ENCODE results near the gene DLL4. TPM values are rescaled to one million over a fixed set of nuclear protein-coding genes. Genes with fewer than 3 reads are reported as not detected.

Gene DLL4
- total RNA-seq, 1 donor from 2014 or later, result 11.5 TPM

DNA sequence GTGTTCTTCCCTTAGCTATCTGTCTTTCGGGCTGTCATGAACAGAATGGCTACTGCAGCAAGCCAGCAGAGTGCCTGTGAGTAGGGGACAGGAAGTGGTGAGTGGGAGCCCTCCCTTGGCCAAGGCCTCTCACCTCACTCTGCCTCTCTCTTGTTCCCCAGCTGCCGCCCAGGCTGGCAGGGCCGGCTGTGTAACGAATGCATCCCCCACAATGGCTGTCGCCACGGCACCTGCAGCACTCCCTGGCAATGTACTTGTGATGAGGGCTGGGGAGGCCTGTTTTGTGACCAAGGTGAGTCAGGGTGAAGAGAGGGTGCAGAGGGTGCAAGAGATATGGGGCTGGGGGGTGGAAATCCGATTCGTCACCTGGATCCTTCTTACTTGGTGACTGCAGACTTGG lies 3.0 kb downstream of the DLL4 start:
- peak overlapping the region; percentile 70 to 78 (median 77) for H3K4me3 ChIP-seq (ENCODE audit: low read length in 3 of 3)
- peak overlapping the region; percentile 71 for H3K27ac ChIP-seq (ENCODE audit: low read depth, low read length)
- H3K27me3 ChIP-seq (ENCODE audit: control insufficient read depth in 3 of 3, insufficient read depth in 3 of 3, low read length in 3 of 3), result peaks cover 49 to 56% (median 50%) of the 10 kb centered on the region in 3 donors
- peaks cover 0 to 10% (median 4%) of the 10 kb centered on the region in 3 donors for H3K36me3 ChIP-seq (ENCODE audit: control insufficient read depth in 3 of 3, insufficient read depth in 3 of 3, low read length in 3 of 3)
- peak overlapping the region in 2 of 3 donors; percentile 32 to 77 for H3K9ac ChIP-seq (ENCODE audit: low read depth in 1 of 3, low read length in 3 of 3)
- peaks cover 31 to 69% (median 62%) of the 10 kb centered on the region in 3 donors for H3K4me1 ChIP-seq (ENCODE audit: control insufficient read depth in 3 of 3, insufficient read depth in 3 of 3, low read length in 3 of 3)
- no peaks in the 10 kb centered on the region for H3K9me3 ChIP-seq (ENCODE audit: control insufficient read depth in 3 of 3, low read length in 3 of 3)

DNA sequence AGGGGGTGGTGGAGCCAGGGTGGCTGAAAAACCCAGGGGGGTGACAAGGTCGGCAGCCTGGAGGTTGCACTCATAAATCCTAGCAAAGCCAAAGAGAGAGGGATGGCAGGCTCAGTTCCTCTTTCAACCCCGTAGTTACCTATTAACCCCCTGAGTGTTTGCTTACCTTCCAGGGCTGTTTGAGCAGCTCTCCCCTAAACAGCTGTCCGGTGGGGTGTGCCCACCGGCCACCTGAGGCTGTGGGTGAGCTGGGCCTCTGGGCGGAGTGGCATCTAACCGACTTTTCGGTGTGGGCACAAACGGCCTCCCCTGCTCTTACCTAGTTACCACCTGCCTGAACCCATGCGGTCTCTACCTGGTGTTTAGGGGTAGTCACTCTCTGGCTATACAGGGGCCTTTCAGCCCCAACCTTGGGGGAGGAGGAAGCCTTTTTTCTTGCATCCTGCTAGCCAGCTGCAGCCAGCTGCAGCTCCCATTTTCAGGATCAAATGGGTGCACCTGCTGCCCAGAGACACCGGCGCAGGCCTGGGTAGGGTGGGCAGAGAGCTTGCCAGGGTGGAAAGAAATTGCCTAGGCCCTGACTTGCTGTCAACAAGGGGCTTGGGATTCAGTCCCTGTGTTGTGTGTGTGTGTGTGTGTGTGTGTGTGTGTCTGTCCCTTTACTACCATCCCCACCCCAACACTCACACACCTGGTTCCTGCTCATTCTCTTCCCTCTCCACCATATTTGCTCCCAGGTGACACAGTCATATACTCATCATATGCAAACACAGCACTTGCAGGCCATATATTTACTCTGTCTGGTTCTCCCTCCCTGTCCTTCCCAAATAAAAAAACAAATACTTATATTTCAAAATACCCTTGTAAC lies 3.7 kb downstream of the DLL4 start:
- H3K27me3 ChIP-seq (ENCODE audit: control insufficient read depth in 3 of 3, insufficient read depth in 3 of 3, low read length in 3 of 3), result peaks cover 46 to 50% (median 47%) of the 10 kb centered on the region in 3 donors
- no peaks in the 10 kb centered on the region for H3K9me3 ChIP-seq (ENCODE audit: control insufficient read depth in 3 of 3, low read length in 3 of 3)
- H3K4me3 ChIP-seq (ENCODE audit: low read length in 3 of 3), result peak overlapping the region in 2 of 3 donors; percentile 7 to 77
- H3K9ac ChIP-seq (ENCODE audit: low read depth in 1 of 3, low read length in 3 of 3), result peak overlapping the region in 1 of 3 donors; percentile 77
- H3K4me1 ChIP-seq (ENCODE audit: control insufficient read depth in 3 of 3, insufficient read depth in 3 of 3, low read length in 3 of 3), result peaks cover 38 to 76% (median 67%) of the 10 kb centered on the region in 3 donors
- peaks cover 0 to 10% (median 4%) of the 10 kb centered on the region in 3 donors for H3K36me3 ChIP-seq (ENCODE audit: control insufficient read depth in 3 of 3, insufficient read depth in 3 of 3, low read length in 3 of 3)
- H3K27ac ChIP-seq (ENCODE audit: low read depth, low read length), result no peak overlapping the region

DNA sequence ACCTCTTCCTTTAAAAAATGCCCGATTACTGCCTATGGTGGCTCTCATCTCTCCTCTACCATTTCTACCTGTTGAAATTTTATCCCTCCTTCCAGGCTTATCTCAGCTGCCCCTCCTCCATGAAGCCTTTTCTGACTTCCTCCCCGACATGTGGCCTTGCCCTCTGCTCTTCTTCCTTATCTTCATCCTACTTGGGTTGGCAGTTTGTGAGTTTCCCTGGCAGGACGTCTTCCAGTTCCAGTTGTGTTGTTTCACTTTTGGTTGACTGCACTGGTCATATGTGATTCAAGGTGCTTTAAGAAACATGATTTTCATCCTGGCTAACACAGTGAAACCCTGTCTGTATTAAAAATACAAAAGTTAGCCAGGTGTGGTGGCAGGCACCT lies 4.4 kb downstream of the DLL4 start:
- H3K4me1 ChIP-seq (ENCODE audit: control insufficient read depth in 3 of 3, insufficient read depth in 3 of 3, low read length in 3 of 3), result peaks cover 40 to 77% (median 72%) of the 10 kb centered on the region in 3 donors
- no peak overlapping the region for H3K4me3 ChIP-seq (ENCODE audit: low read length in 3 of 3)
- peaks cover 0 to 10% (median 4%) of the 10 kb centered on the region in 3 donors for H3K36me3 ChIP-seq (ENCODE audit: control insufficient read depth in 3 of 3, insufficient read depth in 3 of 3, low read length in 3 of 3)
- H3K9ac ChIP-seq (ENCODE audit: low read depth in 1 of 3, low read length in 3 of 3), result no peak overlapping the region
- no peak overlapping the region for H3K27ac ChIP-seq (ENCODE audit: low read depth, low read length)
- H3K9me3 ChIP-seq (ENCODE audit: control insufficient read depth in 3 of 3, low read length in 3 of 3), result no peaks in the 10 kb centered on the region
- H3K27me3 ChIP-seq (ENCODE audit: control insufficient read depth in 3 of 3, insufficient read depth in 3 of 3, low read length in 3 of 3), result peaks cover 42 to 46% (median 46%) of the 10 kb centered on the region in 3 donors

DNA sequence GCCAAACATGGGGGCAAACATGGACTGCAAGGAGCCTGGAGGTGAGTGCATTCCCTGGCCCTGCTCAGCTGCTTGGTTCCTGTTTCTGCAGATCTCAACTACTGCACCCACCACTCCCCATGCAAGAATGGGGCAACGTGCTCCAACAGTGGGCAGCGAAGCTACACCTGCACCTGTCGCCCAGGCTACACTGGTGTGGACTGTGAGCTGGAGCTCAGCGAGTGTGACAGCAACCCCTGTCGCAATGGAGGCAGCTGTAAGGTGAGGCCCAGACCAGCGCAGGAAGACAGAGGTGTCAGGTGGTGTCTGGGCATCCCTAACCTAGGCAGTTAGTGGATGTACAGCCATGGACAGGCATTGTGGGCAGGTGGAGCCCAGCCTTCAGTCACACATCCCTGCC lies 5.3 kb downstream of the DLL4 start:
- Histone ChIP-seq H3K9ac (ENCODE audit: low read depth in 1 of 3, low read length in 3 of 3) (no peak overlapping the region), H3K4me1 (ENCODE audit: control insufficient read depth in 3 of 3, insufficient read depth in 3 of 3, low read length in 3 of 3) (peaks cover 31 to 68% (median 67%) of the 10 kb centered on the region in 3 donors), H3K27me3 (ENCODE audit: control insufficient read depth in 3 of 3, insufficient read depth in 3 of 3, low read length in 3 of 3) (peaks cover 32 to 37% (median 37%) of the 10 kb centered on the region in 3 donors), H3K27ac (ENCODE audit: low read depth, low read length) (no peak overlapping the region), H3K9me3 (ENCODE audit: control insufficient read depth in 3 of 3, low read length in 3 of 3) (no peaks in the 10 kb centered on the region), H3K4me3 (ENCODE audit: low read length in 3 of 3) (no peak overlapping the region), H3K36me3 (ENCODE audit: control insufficient read depth in 3 of 3, insufficient read depth in 3 of 3, low read length in 3 of 3) (peaks cover 0 to 10% (median 4%) of the 10 kb centered on the region in 3 donors)

DNA sequence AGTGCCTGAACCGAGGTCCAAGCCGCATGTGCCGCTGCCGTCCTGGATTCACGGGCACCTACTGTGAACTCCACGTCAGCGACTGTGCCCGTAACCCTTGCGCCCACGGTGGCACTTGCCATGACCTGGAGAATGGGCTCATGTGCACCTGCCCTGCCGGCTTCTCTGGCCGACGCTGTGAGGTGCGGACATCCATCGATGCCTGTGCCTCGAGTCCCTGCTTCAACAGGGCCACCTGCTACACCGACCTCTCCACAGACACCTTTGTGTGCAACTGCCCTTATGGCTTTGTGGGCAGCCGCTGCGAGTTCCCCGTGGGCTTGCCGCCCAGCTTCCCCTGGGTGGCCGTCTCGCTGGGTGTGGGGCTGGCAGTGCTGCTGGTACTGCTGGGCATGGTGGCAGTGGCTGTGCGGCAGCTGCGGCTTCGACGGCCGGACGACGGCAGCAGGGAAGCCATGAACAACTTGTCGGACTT lies 7.1 kb downstream of the DLL4 start:
- peak overlapping the region in 1 of 3 donors; percentile 40 for H3K9ac ChIP-seq (ENCODE audit: low read depth in 1 of 3, low read length in 3 of 3)
- H3K4me1 ChIP-seq (ENCODE audit: control insufficient read depth in 3 of 3, insufficient read depth in 3 of 3, low read length in 3 of 3), result peaks cover 28 to 64% (median 64%) of the 10 kb centered on the region in 3 donors
- no peak overlapping the region for H3K27ac ChIP-seq (ENCODE audit: low read depth, low read length)
- H3K36me3 ChIP-seq (ENCODE audit: control insufficient read depth in 3 of 3, insufficient read depth in 3 of 3, low read length in 3 of 3), result peaks cover 0 to 10% (median 4%) of the 10 kb centered on the region in 3 donors
- H3K27me3 ChIP-seq (ENCODE audit: control insufficient read depth in 3 of 3, insufficient read depth in 3 of 3, low read length in 3 of 3), result peaks cover 14 to 18% (median 18%) of the 10 kb centered on the region in 3 donors
- no peaks in the 10 kb centered on the region for H3K9me3 ChIP-seq (ENCODE audit: control insufficient read depth in 3 of 3, low read length in 3 of 3)
- H3K4me3 ChIP-seq (ENCODE audit: low read length in 3 of 3), result peak overlapping the region in 1 of 3 donors; percentile 6

DNA sequence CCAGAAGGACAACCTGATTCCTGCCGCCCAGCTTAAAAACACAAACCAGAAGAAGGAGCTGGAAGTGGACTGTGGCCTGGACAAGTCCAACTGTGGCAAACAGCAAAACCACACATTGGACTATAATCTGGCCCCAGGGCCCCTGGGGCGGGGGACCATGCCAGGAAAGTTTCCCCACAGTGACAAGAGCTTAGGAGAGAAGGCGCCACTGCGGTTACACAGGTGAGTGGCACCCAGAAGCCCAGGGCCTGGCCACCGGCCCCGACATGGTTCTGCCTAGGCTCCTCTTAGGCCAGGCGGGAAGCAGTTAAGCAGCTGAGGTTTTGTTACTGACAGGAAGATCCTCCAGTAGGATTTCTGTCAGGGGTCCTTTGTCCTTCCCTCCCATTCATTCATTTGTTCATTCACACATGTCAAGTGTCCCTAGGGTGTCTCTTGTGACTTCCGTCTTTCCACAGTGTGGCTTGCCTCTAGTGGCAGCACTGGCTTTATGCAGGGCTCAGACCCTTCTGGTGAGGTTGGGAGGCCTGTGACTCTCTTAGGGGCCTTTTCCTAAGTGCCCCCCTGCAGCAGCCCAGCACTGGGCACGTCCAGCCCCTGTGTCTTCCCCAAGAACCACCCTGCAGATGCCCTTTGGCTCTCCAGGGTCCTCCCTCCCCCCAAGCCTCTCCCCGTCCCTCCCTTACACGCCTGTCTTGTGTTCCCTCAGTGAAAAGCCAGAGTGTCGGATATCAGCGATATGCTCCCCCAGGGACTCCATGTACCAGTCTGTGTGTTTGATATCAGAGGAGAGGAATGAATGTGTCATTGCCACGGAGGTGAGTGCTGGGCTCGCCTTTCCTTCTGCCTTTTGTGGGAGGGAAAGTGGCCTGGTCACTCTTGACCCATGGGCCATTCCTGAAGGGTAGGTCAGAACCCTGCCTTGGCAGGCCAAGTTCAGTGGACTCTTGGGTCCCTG lies 7.8 kb downstream of the DLL4 start:
- Histone ChIP-seq H3K4me3 (ENCODE audit: low read length in 3 of 3) (peak overlapping the region; percentile 3 to 29 (median 9)), H3K4me1 (ENCODE audit: control insufficient read depth in 3 of 3, insufficient read depth in 3 of 3, low read length in 3 of 3) (peaks cover 32 to 62% (median 60%) of the 10 kb centered on the region in 3 donors), H3K9ac (ENCODE audit: low read depth in 1 of 3, low read length in 3 of 3) (peak overlapping the region in 1 of 3 donors; percentile 57), H3K27ac (ENCODE audit: low read depth, low read length) (peak overlapping the region; percentile 44), H3K9me3 (ENCODE audit: control insufficient read depth in 3 of 3, low read length in 3 of 3) (no peaks in the 10 kb centered on the region), H3K36me3 (ENCODE audit: control insufficient read depth in 3 of 3, insufficient read depth in 3 of 3, low read length in 3 of 3) (peaks cover 0 to 9% (median 4%) of the 10 kb centered on the region in 3 donors), H3K27me3 (ENCODE audit: control insufficient read depth in 3 of 3, insufficient read depth in 3 of 3, low read length in 3 of 3) (peaks cover 7 to 11% (median 11%) of the 10 kb centered on the region in 3 donors)

DNA sequence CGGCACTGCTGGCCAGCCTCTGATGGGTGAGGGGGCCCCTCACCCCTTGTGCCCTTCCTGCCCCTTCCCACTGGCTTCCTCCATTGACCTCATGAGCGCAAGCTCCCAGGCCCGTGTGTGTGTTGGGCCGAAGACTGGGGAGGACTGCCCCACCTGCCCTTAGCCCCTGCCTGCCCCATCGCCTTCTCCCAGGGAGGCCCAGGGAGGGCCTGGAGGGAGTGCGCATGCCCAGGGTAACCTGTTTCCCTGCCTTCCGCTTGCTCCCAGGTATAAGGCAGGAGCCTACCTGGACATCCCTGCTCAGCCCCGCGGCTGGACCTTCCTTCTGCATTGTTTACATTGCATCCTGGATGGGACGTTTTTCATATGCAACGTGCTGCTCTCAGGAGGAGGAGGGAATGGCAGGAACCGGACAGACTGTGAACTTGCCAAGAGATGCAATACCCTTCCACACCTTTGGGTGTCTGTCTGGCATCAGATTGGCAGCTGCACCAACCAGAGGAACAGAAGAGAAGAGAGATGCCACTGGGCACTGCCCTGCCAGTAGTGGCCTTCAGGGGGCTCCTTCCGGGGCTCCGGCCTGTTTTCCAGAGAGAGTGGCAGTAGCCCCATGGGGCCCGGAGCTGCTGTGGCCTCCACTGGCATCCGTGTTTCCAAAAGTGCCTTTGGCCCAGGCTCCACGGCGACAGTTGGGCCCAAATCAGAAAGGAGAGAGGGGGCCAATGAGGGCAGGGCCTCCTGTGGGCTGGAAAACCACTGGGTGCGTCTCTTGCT lies 8.8 kb downstream of the DLL4 start:
- Histone ChIP-seq H3K27ac (ENCODE audit: low read depth, low read length) (peak overlapping the region; percentile 44), H3K4me3 (ENCODE audit: low read length in 3 of 3) (peak overlapping the region in 2 of 3 donors; percentile 9 to 29), H3K9ac (ENCODE audit: low read depth in 1 of 3, low read length in 3 of 3) (peak overlapping the region in 1 of 3 donors; percentile 57), H3K27me3 (ENCODE audit: control insufficient read depth in 3 of 3, insufficient read depth in 3 of 3, low read length in 3 of 3) (peaks cover 0 to 2% (median 2%) of the 10 kb centered on the region in 3 donors), H3K36me3 (ENCODE audit: control insufficient read depth in 3 of 3, insufficient read depth in 3 of 3, low read length in 3 of 3) (peaks cover 0 to 7% (median 4%) of the 10 kb centered on the region in 3 donors), H3K4me1 (ENCODE audit: control insufficient read depth in 3 of 3, insufficient read depth in 3 of 3, low read length in 3 of 3) (peaks cover 41 to 70% (median 67%) of the 10 kb centered on the region in 3 donors), H3K9me3 (ENCODE audit: control insufficient read depth in 3 of 3, low read length in 3 of 3) (no peaks in the 10 kb centered on the region)

DNA sequence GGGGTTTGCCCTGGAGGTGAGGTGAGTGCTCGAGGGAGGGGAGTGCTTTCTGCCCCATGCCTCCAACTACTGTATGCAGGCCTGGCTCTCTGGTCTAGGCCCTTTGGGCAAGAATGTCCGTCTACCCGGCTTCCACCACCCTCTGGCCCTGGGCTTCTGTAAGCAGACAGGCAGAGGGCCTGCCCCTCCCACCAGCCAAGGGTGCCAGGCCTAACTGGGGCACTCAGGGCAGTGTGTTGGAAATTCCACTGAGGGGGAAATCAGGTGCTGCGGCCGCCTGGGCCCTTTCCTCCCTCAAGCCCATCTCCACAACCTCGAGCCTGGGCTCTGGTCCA lies 9.4 kb downstream of the DLL4 start:
- Histone ChIP-seq H3K27ac (ENCODE audit: low read depth, low read length) (no peak overlapping the region), H3K4me3 (ENCODE audit: low read length in 3 of 3) (no peak overlapping the region), H3K4me1 (ENCODE audit: control insufficient read depth in 3 of 3, insufficient read depth in 3 of 3, low read length in 3 of 3) (peaks cover 45 to 73% (median 72%) of the 10 kb centered on the region in 3 donors)

DNA sequence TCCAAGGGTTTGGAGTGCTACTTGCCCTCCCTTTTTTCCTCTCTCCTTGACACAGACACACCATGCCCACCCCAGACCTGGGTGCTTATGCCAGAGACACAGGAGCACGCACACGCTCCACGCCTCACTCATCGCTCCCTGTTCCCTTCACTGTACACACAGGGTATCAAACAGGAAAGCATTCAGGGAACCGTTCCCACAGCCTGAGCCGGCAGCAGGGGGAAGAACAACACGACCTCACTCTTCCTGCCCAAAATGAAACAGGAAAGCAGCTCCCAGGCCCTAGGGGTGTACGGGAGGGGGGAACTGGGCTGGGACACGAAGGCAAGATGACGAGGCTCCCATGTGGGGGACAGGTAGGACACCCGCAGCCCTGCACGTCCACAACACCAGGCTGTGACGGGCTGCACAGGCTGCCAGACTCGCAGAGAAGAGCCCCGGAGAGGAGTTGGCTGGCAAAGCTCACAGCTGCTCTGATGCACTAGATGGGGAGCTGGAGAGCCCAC lies 11.2 kb downstream of the DLL4 start:
- no peaks in the 10 kb centered on the region for H3K9me3 ChIP-seq (ENCODE audit: control insufficient read depth in 3 of 3, low read length in 3 of 3)
- H3K27ac ChIP-seq (ENCODE audit: low read depth, low read length), result peak overlapping the region; percentile 79
- H3K27me3 ChIP-seq (ENCODE audit: control insufficient read depth in 3 of 3, insufficient read depth in 3 of 3, low read length in 3 of 3), result no peaks in the 10 kb centered on the region
- H3K4me1 ChIP-seq (ENCODE audit: control insufficient read depth in 3 of 3, insufficient read depth in 3 of 3, low read length in 3 of 3), result peaks cover 45 to 65% (median 61%) of the 10 kb centered on the region in 3 donors
- H3K9ac ChIP-seq (ENCODE audit: low read depth in 1 of 3, low read length in 3 of 3), result peak overlapping the region in 2 of 3 donors; percentile 2 to 79
- H3K4me3 ChIP-seq (ENCODE audit: low read length in 3 of 3), result peak overlapping the region in 2 of 3 donors; percentile 13 to 22
- peaks cover 0 to 3% (median 0%) of the 10 kb centered on the region in 3 donors for H3K36me3 ChIP-seq (ENCODE audit: control insufficient read depth in 3 of 3, insufficient read depth in 3 of 3, low read length in 3 of 3)

More for the DNA sequence above, 9.4 kb downstream of the DLL4 start:
- Histone ChIP-seq H3K9me3 (ENCODE audit: control insufficient read depth in 3 of 3, low read length in 3 of 3) (no peaks in the 10 kb centered on the region), H3K9ac (ENCODE audit: low read depth in 1 of 3, low read length in 3 of 3) (no peak overlapping the region), H3K36me3 (ENCODE audit: control insufficient read depth in 3 of 3, insufficient read depth in 3 of 3, low read length in 3 of 3) (peaks cover 0 to 6% (median 4%) of the 10 kb centered on the region in 3 donors), H3K27me3 (ENCODE audit: control insufficient read depth in 3 of 3, insufficient read depth in 3 of 3, low read length in 3 of 3) (no peaks in the 10 kb centered on the region)

All from skeletal muscle tissue (tissue), 4 donors.